T-cell (primary cell): ENCODE data around the gene MVB12B. TPM values are rescaled to one million over a fixed set of nuclear protein-coding genes. Genes with fewer than 3 reads are reported as not detected.
"Not testable (repeated sequence)": the region's sequence is repeated elsewhere in the genome, so short reads cannot be mapped to it uniquely, and the experiment has no call there.

Experiments
- ATAC-seq, 4 experiments: fragments of 200-7000 bp in 3 of 4; fragments of 150-1000 bp in 1 of 4; cut with Tn5 transposase; replicated peaks in 1 of 4; 1 replicate in 3 of 4; 2 replicates in 1 of 4; pipeline ENCODE4 v1.10.0; 2021; ENCODE audit warnings: moderate library complexity in 3 of 4, mild to moderate bottlenecking in 2 of 4, moderate number of reproducible peaks in 1 of 4
- CTCF ChIA-PET, 2 donors: fragments of 300-600 bp; sonication (Branson Sonifier 250); formaldehyde crosslinking; loops; one replicate each; lab custom pipeline; 2022; ENCODE audit warnings: antibody characterized with exemption in 2 of 2; lab: Charles Lee
- POLR2A ChIA-PET, 2 donors: fragments of 300-600 bp; sonication (Branson Sonifier 250); formaldehyde crosslinking; loops; one replicate each; lab custom pipeline; 2022; ENCODE audit warnings: antibody characterized with exemption in 2 of 2; lab: Charles Lee
- DNase-seq, 35 experiments: peaks; one replicate each; pipeline versions ENCODE4 v3.0.0 to v3.0.0-alpha.2; 2013 to 2023
- H3K27ac ChIP-seq: one replicate; pipeline ENCODE4 v1.5.1; 2013; ENCODE audit warnings: low read length
- H3K27me3 ChIP-seq, 2 experiments: replicated peaks in 1 of 2; 1 replicate in 1 of 2; 2 replicates in 1 of 2; pipeline versions ENCODE4 v1.6.1 to v1.7.0; 2013; ENCODE audit warnings: low read length in 1 of 2, mixed read lengths in 1 of 2; ENCODE audit not compliant: control insufficient read depth in 2 of 2, insufficient read depth in 2 of 2; ENCODE audit errors: extremely low read depth in 1 of 2
- H3K36me3 ChIP-seq, 2 donors: 1 replicate in 1 of 2; 2 replicates in 1 of 2; pipeline versions ENCODE4 v1.6.1 to v1.7.0; 2013; ENCODE audit warnings: low read length in 1 of 2; ENCODE audit not compliant: control insufficient read depth in 2 of 2, insufficient read depth in 1 of 2; ENCODE audit errors: extremely low read depth in 1 of 2
- H3K4me1 ChIP-seq, 2 experiments: 1 replicate in 1 of 2; 2 replicates in 1 of 2; pipeline versions ENCODE4 v1.6.1 to v1.7.0; 2013; ENCODE audit warnings: low read length in 2 of 2, mixed read lengths in 1 of 2; ENCODE audit not compliant: insufficient read depth in 2 of 2, control insufficient read depth in 1 of 2; ENCODE audit errors: extremely low read depth in 1 of 2
- H3K4me3 ChIP-seq, 2 donors: 1 replicate in 1 of 2; 2 replicates in 1 of 2; pipeline versions ENCODE4 v1.5.1 to v1.7.0; 2013; ENCODE audit warnings: mild to moderate bottlenecking in 2 of 2, low read length in 1 of 2, moderate library complexity in 1 of 2; ENCODE audit not compliant: control insufficient read depth in 1 of 2; ENCODE audit errors: extremely low read depth in 1 of 2
- H3K9me3 ChIP-seq: 2 replicates; pipeline ENCODE4 v1.7.0; 2013
- H3K27ac Mint-ChIP-seq, 2 donors: one replicate each; pipeline ENCODE4 v1.8.0; 2020 to 2021; ENCODE audit warnings: mild to moderate bottlenecking in 2 of 2, mixed read lengths in 2 of 2
- H3K27me3 Mint-ChIP-seq, 2 donors: one replicate each; pipeline ENCODE4 v1.8.0; 2021 to 2022; ENCODE audit warnings: mixed read lengths in 2 of 2
- H3K36me3 Mint-ChIP-seq: one replicate; pipeline ENCODE4 v1.8.0; 2021; ENCODE audit warnings: mixed read lengths
- H3K4me1 Mint-ChIP-seq, 3 donors: one replicate each; pipeline ENCODE4 v1.8.0; 2020 to 2022; ENCODE audit warnings: mixed read lengths in 3 of 3, mild to moderate bottlenecking in 1 of 3
- H3K4me3 Mint-ChIP-seq, 3 donors: one replicate each; pipeline ENCODE4 v1.8.0; 2020 to 2022; ENCODE audit warnings: mild to moderate bottlenecking in 3 of 3, mixed read lengths in 3 of 3, moderate library complexity in 3 of 3
- H3K9me3 Mint-ChIP-seq, 3 donors: one replicate each; pipeline ENCODE4 v1.8.0; 2020 to 2022; ENCODE audit warnings: mixed read lengths in 3 of 3
- WGBS: methylation state at CpG from one replicate; pipeline ENCODE4 v1.1.5; 2013; ENCODE audit warnings: missing lambda C conversion rate; ENCODE audit not compliant: insufficient coverage; 5-methylcytosine and 5-hydroxymethylcytosine counted together
- total RNA-seq, 35 experiments: library from RNA in 6 of 35; stranded (reverse) in 6 of 35; fragments of 120-200 nt in 1 of 35; gene quantifications; one replicate each; pipeline versions ENCODE4 v1.2.1 to v1.2.4 and lab custom pipeline; 2013 to 2026

The MVB12B gene
- total RNA-seq, 5 donors from 2014 or later (not counting 1 experiment from before 2014, with no cell fraction given) = 8.2 to 25.2 (median 10.6) TPM

GRCh38 chr9:126533926-126534310 is 207.3 kb downstream of the MVB12B start:
- DNase-seq (no peak), ATAC-seq (no peak)
- WGBS = 62% methylated on average over 12 of the region's 15 CpGs
- Mint-ChIP-seq H3K4me3 (no peak overlapping the region), H3K36me3 (no peaks in the 10 kb centered on the region), H3K27me3 (peaks cover 20 to 26% of the 10 kb centered on the region in 2 donors), H3K27ac (no peak overlapping the region), H3K4me1 (peaks cover 0 to 6% (median 0%) of the 10 kb centered on the region in 3 donors), H3K9me3 (no peaks in the 10 kb centered on the region)
- Histone ChIP-seq H3K36me3 (no peaks in the 10 kb centered on the region), H3K4me1 (no peaks in the 10 kb centered on the region), H3K9me3 (no peaks in the 10 kb centered on the region), H3K4me3 (no peak overlapping the region), H3K27me3 (peaks cover 0 to 40% of the 10 kb centered on the region in 2 experiments), H3K27ac (no peak overlapping the region)
- ChIA-PET CTCF (no interaction called here), POLR2A (no interaction called here)

- no peak overlapping the region for H3K4me3 ChIP-seq
- Mint-ChIP-seq H3K36me3 (no peaks in the 10 kb centered on the region), H3K27ac (no peak overlapping the region), H3K9me3 (no peaks in the 10 kb centered on the region), H3K4me3 (no peak overlapping the region), H3K4me1 (peaks cover 0 to 6% (median 0%) of the 10 kb centered on the region in 3 donors), H3K27me3 (peaks cover 25 to 30% of the 10 kb centered on the region in 2 donors)
- 93% methylated on average over 18 of the region's 23 CpGs for WGBS
- DNase-seq = no peak
- POLR2A ChIA-PET = no interaction called here
- ATAC-seq = no peak
- no peaks in the 10 kb centered on the region for H3K4me1 ChIP-seq
- H3K36me3 ChIP-seq = no peaks in the 10 kb centered on the region
- no peaks in the 10 kb centered on the region for H3K9me3 ChIP-seq
- no peak overlapping the region for H3K27ac ChIP-seq
- peaks cover 0 to 40% of the 10 kb centered on the region in 2 experiments for H3K27me3 ChIP-seq
- CTCF ChIA-PET = no interaction called here
Measured at GRCh38 chr9:126534431-126535186, 208.0 kb downstream of the MVB12B start.

- no peak for DNase-seq
- 97% methylated on average over 4 of the region's 7 CpGs for WGBS
- no peak for ATAC-seq
- ChIA-PET POLR2A (no interaction called here), CTCF (no interaction called here)
- no peaks in the 10 kb centered on the region for H3K9me3 ChIP-seq
- no peaks in the 10 kb centered on the region for H3K9me3 Mint-ChIP-seq
- H3K4me1 Mint-ChIP-seq = peaks cover 0 to 6% (median 0%) of the 10 kb centered on the region in 3 donors
- no peaks in the 10 kb centered on the region for H3K36me3 ChIP-seq
- no peak overlapping the region for H3K4me3 ChIP-seq
- H3K27me3 Mint-ChIP-seq = peaks cover 25 to 35% of the 10 kb centered on the region in 2 donors
- no peaks in the 10 kb centered on the region for H3K36me3 Mint-ChIP-seq
- no peaks in the 10 kb centered on the region for H3K4me1 ChIP-seq
- H3K27ac Mint-ChIP-seq = no peak overlapping the region
- H3K4me3 Mint-ChIP-seq = no peak overlapping the region
- H3K27ac ChIP-seq = no peak overlapping the region
- H3K27me3 ChIP-seq = peaks cover 0 to 44% of the 10 kb centered on the region in 2 experiments
Measured at GRCh38 chr9:126536131-126536530, 209.5 kb downstream of the MVB12B start.

- no peaks in the 10 kb centered on the region for H3K9me3 Mint-ChIP-seq
- POLR2A ChIA-PET = no interaction called here
- CTCF ChIA-PET = no interaction called here
Measured at GRCh38 chr9:126536841-126537465, 210.3 kb downstream of the MVB12B start.

GRCh38 chr9:126538550-126538949 is 211.9 kb downstream of the MVB12B start:
- H3K4me1 ChIP-seq = no peaks in the 10 kb centered on the region
- peaks cover 21 to 32% of the 10 kb centered on the region in 2 donors for H3K27me3 Mint-ChIP-seq
- POLR2A ChIA-PET = no interaction called here

More at GRCh38 chr9:126536841-126537465, 210.3 kb downstream of the MVB12B start:
- WGBS = 81% methylated on average over 9 of the region's 11 CpGs
- no peak for DNase-seq
- no peak for ATAC-seq
- Histone ChIP-seq H3K4me1 (no peaks in the 10 kb centered on the region), H3K9me3 (no peaks in the 10 kb centered on the region), H3K36me3 (no peaks in the 10 kb centered on the region), H3K27ac (no peak overlapping the region), H3K27me3 (peaks cover 0 to 41% of the 10 kb centered on the region in 2 experiments), H3K4me3 (no peak overlapping the region)
- Mint-ChIP-seq H3K4me1 (peaks cover 0 to 6% (median 0%) of the 10 kb centered on the region in 3 donors), H3K4me3 (no peak overlapping the region), H3K27me3 (peaks cover 25 to 35% of the 10 kb centered on the region in 2 donors), H3K36me3 (no peaks in the 10 kb centered on the region), H3K27ac (no peak overlapping the region)

GRCh38 chr9:126540398-126540797 is 213.8 kb downstream of the MVB12B start:
- H3K4me1 Mint-ChIP-seq, H3K36me3 ChIP-seq, POLR2A ChIA-PET, H3K4me3 ChIP-seq, ATAC-seq, H3K9me3 ChIP-seq, CTCF ChIA-PET, H3K4me3 Mint-ChIP-seq, H3K27ac ChIP-seq, H3K4me1 ChIP-seq, DNase-seq, H3K36me3 Mint-ChIP-seq, H3K27ac Mint-ChIP-seq, H3K9me3 Mint-ChIP-seq: not testable (repeated sequence)
- 89% methylated on average over 9 of the region's 9 CpGs for WGBS
- peaks cover 14 to 30% of the 10 kb centered on the region in 2 donors for H3K27me3 Mint-ChIP-seq
- H3K27me3 ChIP-seq = peaks cover 0 to 25% of the 10 kb centered on the region in 2 experiments

More at GRCh38 chr9:126538550-126538949, 211.9 kb downstream of the MVB12B start:
- ATAC-seq (no peak), DNase-seq (no peak)
- Histone ChIP-seq H3K27me3 (peaks cover 0 to 34% of the 10 kb centered on the region in 2 experiments), H3K27ac (no peak overlapping the region), H3K4me3 (no peak overlapping the region), H3K36me3 (no peaks in the 10 kb centered on the region), H3K9me3 (no peaks in the 10 kb centered on the region)
- WGBS = 60% methylated on average over 1 of the region's 1 CpG
- CTCF ChIA-PET = interaction anchor here in 1 of 2 donors (0.6 kb wide), 2 partner anchors 17 to 310 kb away, joined by 3 read pairs; no protein-coding TSS in a partner anchor
- Mint-ChIP-seq H3K4me3 (no peak overlapping the region), H3K36me3 (no peaks in the 10 kb centered on the region), H3K9me3 (no peaks in the 10 kb centered on the region), H3K4me1 (peaks cover 0 to under 1% (median 0%) of the 10 kb centered on the region in 3 donors), H3K27ac (no peak overlapping the region)
